GM12865 (cell line): ENCODE results near the gene SLC22A5.
"Not testable (repeated sequence)": the region's sequence is repeated elsewhere in the genome, so short reads cannot be mapped to it uniquely, and the experiment has no call there.

ENCODE experiments used
- DNase-seq: peaks from one replicate; pipeline ENCODE4 v3.0.0; 2010; ENCODE audit warnings: low read depth
- H3K4me3 ChIP-seq: 2 replicates; pipeline ENCODE4 v1.5.1; 2011; ENCODE audit warnings: mild to moderate bottlenecking, low read depth, low read length, control low read depth
- CTCF ChIP-seq: IDR thresholded peaks from 2 replicates; pipeline ENCODE4 v1.5.1; 2011; ENCODE audit warnings: low read length, control low read depth, low read depth, inconsistent platforms; ENCODE audit not compliant: insufficient read depth; ENCODE audit errors: missing control alignments

SLC22A5 gene

DNA sequence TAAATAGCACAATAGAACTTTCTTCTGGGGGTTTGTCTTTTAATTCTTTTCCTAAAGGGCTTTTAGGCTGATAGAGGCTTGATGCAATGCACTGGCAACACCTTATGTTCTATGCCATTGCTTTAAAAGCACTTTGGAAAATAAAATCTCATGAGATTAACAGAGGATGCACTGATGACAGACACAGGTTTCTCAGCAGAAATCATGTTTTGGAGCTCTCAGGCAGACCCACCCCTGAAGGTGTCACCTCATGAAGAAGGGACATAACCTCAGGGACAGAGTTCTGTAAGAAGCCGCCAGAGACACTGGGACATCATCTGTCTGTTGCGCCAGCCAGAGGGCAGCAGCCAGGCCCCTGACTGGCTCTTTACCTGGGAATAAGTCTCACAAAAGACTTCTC is 27.7 kb downstream of the SLC22A5 start:
- DNase-seq, result no peak
- H3K4me3 ChIP-seq, result no peak overlapping the region
- TF ChIP-seq CTCF, result no peak

- DNase-seq, H3K4me3 ChIP-seq: not testable (repeated sequence)
These were observed 28.6 kb downstream of the SLC22A5 start for GRCh38 chr5:132397936-132398675.

DNA sequence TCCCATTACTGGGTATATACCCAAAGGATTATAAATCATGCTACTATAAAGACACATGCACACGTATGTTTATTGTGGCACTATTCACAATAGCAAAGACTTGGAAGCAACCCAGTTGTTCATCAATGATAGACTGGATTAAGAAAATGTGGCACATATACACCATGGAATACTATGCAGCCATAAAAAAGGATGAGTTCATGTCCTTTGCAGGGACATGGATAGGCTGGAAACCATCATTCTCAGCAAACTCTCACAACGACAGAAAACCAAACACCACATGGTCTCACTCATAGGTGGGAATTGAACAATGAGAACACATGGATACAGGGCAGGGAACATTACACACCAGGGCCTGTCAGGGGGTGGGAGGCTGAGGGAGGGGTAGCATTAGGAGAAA is 34.5 kb downstream of the SLC22A5 start:
- H3K4me3 ChIP-seq, DNase-seq: not testable (repeated sequence)

DNA sequence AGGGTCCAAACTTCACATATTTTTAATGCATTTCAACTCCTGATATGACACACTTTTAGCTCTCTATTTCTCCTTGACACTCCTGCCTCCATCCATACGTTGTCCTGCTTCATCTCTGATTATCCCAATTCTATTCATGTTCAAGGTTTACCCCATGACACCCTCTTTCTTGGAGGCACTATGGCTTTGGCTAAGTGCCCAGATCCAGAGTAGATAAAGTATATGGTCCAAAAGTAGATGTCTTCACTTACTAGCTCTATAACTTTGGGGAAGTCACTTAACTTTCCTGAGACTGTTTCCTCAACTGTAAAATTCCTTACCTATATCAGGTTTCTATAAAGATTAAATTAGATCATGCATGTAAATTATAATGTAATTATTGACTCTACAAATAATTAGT is 36.1 kb downstream of the SLC22A5 start:
- no peak for TF ChIP-seq CTCF
- DNase-seq, result no peak
- no peak overlapping the region for H3K4me3 ChIP-seq

DNA sequence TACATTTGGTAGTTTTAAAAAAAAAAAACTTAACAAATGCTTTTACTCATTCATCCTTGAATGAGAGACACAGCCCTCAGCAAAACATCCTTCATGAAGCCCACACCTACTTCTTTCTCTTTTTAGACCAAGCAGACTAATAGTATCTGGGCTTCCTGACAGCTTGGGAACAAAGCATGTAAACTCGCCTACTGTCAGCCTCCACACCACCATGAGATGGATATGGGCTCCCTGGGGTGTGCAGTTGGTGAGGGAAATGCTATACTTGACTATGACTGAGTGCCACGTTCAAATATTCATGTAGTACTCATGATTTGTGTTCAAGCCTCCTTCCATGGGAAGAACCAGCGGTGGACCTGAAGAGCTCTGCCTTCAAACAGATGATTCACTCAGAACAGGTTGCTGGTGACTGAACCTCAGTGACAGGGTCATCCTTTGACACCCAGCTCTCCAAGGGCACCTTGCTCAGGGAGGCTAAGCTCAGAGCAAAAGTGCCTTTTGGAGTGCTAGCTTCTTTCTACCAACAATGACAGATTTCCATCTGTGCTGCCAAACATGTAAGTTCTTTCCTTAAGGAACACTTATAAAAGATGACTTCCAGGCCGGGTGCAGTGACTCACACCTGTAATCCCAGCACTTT is 36.8 kb downstream of the SLC22A5 start:
- no peak overlapping the region for H3K4me3 ChIP-seq
- no peak for DNase-seq
- TF ChIP-seq CTCF, result no peak

DNA sequence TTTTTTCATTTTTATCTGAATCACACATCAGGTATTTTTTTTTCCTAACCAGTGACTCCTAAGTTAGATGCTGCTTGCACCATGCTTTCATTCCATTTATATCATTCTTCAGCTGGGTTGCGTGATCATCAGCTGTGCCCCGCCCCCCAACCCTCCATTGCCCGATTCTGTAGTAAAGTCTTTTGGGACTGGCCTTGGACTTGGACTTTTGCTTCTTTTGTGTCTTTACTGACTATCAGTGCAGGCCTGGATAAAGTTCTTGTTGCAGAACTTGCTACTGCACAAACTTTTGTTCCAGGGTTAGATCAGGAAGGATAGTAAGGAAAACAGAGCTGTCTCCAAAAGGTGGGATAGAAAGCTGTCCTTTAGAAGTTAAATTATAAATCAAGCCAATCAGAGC is 38.5 kb downstream of the SLC22A5 start:
- no peak overlapping the region for H3K4me3 ChIP-seq
- no peak for DNase-seq
- no peak for TF ChIP-seq CTCF

- no peak for DNase-seq
- H3K4me3 ChIP-seq, result no peak overlapping the region
- TF ChIP-seq CTCF, result no peak
These were observed 38.9 kb downstream of the SLC22A5 start for GRCh38 chr5:132408456-132408855.

- TF ChIP-seq CTCF, result no peak
- DNase-seq, result no peak
- H3K4me3 ChIP-seq, result no peak overlapping the region
These were observed 39.5 kb downstream of the SLC22A5 start for GRCh38 chr5:132408965-132409364.
